MCF 10A (cell line): Measurements from ENCODE around the gene CFAP77. TPM values are rescaled to one million over a fixed set of nuclear protein-coding genes. Genes with fewer than 3 reads are reported as not detected.

Experiments used
- BruUV-seq: library from RNA; stranded (reverse); fragments of 400-500 nt; replicated peaks from 2 replicates; lab custom pipeline; 2021; lab: Mats Ljungman, UMichigan
- CTCF ChIA-PET: fragments of 300-600 bp; sonication (Branson Sonifier 250); formaldehyde crosslinking; extraction: SDS; loops from one replicate; lab custom pipeline; 2021; ENCODE audit warnings: antibody characterized with exemption, inconsistent platforms; lab: Yijun Ruan, JAX
- POLR2A ChIA-PET: fragments of 300-600, 350-650 bp; sonication (Branson Sonifier 250); formaldehyde crosslinking; extraction: SDS; loops from one replicate; lab custom pipeline; 2020; ENCODE audit warnings: antibody characterized with exemption, inconsistent platforms; lab: Yijun Ruan, JAX
- DNase-seq: peaks from one replicate; pipeline ENCODE4 v3.0.0-alpha.2; 2018; ENCODE audit not compliant: unreplicated experiment
- H3K27ac Mint-ChIP-seq: one replicate; pipeline ENCODE4 v1.8.0; 2022; ENCODE audit warnings: mild to moderate bottlenecking, low read depth, mixed read lengths; ENCODE audit not compliant: unreplicated experiment
- H3K27me3 Mint-ChIP-seq: one replicate; pipeline ENCODE4 v1.8.0; 2022; ENCODE audit warnings: mixed read lengths; ENCODE audit not compliant: insufficient read depth, unreplicated experiment
- H3K36me3 Mint-ChIP-seq: one replicate; pipeline ENCODE4 v1.8.0; 2022; ENCODE audit warnings: mild to moderate bottlenecking, moderate library complexity, mixed read lengths; ENCODE audit not compliant: insufficient read depth, unreplicated experiment
- H3K4me1 Mint-ChIP-seq: one replicate; pipeline ENCODE4 v1.8.0; 2022; ENCODE audit warnings: mixed read lengths; ENCODE audit not compliant: insufficient read depth, unreplicated experiment
- H3K4me3 Mint-ChIP-seq: one replicate; pipeline ENCODE4 v1.8.0; 2022; ENCODE audit warnings: mild to moderate bottlenecking, moderate library complexity, mixed read lengths; ENCODE audit not compliant: unreplicated experiment
- H3K9me3 Mint-ChIP-seq: one replicate; pipeline ENCODE4 v1.8.0; 2022; ENCODE audit warnings: mixed read lengths; ENCODE audit not compliant: unreplicated experiment
- intact Hi-C: fragments of 100-400 bp; cut with micrococcal nuclease; formaldehyde crosslinking; loops from 2 replicates; pipeline ENCODE4 v1.14.1; 2022
- total RNA-seq: library from RNA; stranded (reverse); gene quantifications from 2 replicates; pipeline ENCODE4 v1.2.3, GENCODE V29; 2022
- TF ChIP-seq, protein P1 (sequence below): fragments of 200-600 bp; IDR thresholded peaks from one replicate; pipeline ENCODE4 v1.8.0; 2022; ENCODE audit warnings: antibody characterized with exemption, mild to moderate bottlenecking; ENCODE audit not compliant: unreplicated experiment

The CFAP77 gene
- total RNA-seq, 1 experiment from 2014 or later = not detected

DNA sequence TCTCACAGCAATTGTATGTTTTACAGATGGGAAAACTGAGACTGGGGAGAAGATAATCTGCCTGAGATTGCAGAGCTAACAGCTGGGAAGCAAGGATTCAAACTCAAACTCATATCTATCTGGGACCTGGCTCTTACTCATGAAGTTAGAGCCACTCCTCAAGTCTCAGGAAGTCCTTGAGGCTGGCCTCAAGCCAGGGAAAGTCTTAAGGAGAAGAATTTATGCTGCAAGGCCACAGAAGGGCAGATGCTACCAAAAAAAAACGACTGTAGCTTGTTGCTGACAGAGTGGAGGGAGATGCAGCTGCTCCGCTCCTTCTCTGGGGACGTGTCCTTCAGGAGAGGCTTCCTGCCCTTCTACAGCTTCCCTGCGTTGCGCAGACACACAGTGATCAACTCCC is 212.1 kb downstream of the CFAP77 start:
- TF ChIP-seq, protein P1, sequence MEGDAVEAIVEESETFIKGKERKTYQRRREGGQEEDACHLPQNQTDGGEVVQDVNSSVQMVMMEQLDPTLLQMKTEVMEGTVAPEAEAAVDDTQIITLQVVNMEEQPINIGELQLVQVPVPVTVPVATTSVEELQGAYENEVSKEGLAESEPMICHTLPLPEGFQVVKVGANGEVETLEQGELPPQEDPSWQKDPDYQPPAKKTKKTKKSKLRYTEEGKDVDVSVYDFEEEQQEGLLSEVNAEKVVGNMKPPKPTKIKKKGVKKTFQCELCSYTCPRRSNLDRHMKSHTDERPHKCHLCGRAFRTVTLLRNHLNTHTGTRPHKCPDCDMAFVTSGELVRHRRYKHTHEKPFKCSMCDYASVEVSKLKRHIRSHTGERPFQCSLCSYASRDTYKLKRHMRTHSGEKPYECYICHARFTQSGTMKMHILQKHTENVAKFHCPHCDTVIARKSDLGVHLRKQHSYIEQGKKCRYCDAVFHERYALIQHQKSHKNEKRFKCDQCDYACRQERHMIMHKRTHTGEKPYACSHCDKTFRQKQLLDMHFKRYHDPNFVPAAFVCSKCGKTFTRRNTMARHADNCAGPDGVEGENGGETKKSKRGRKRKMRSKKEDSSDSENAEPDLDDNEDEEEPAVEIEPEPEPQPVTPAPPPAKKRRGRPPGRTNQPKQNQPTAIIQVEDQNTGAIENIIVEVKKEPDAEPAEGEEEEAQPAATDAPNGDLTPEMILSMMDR = no peak
- no TSS peak for BruUV-seq
- DNase-seq = peak; percentile 26
- ChIA-PET POLR2A (no interaction called here), CTCF (no interaction called here)
- Mint-ChIP-seq H3K9me3 (no peaks in the 10 kb centered on the region), H3K4me3 (no peak overlapping the region), H3K36me3 (peaks cover 67% of the 10 kb centered on the region), H3K4me1 (peaks cover 6% of the 10 kb centered on the region), H3K27me3 (no peaks in the 10 kb centered on the region), H3K27ac (no peak overlapping the region)
- intact Hi-C loops = no loop called here

Other genes starting within 250 kb of the CFAP77 start
- gene NTNG2, start 248.2 kb upstream of the CFAP77 start, total RNA-seq = 0.44 TPM in 1 of 2 replicates, not detected in the other
- gene SETX, start 55.2 kb upstream of the CFAP77 start, total RNA-seq = 41.1 and 44.6 TPM in 2 replicates
- 9.7 and 10.6 TPM in 2 replicates for gene TTF1, start 3.4 kb upstream of the CFAP77 start, total RNA-seq
- gene BARHL1, start 172.4 kb downstream of the CFAP77 start, total RNA-seq = not detected in 2 replicates